Skin of body (tissue), 2 donors: ENCODE data around the gene HBS1L. TPM values are rescaled to one million over a fixed set of nuclear protein-coding genes. Genes with fewer than 3 reads are reported as not detected.

Source experiments
- DNase-seq: peaks from one replicate; lab custom pipeline; 2025; lab: John Stamatoyannopoulos, UW
- total RNA-seq: library from RNA; depleted of rRNA; stranded (reverse); fragments of >200 nt; gene quantifications from one replicate; pipeline ENCODE4 v1.2.3, GENCODE V29; 2014

The HBS1L gene
- total RNA-seq, result 73.6 TPM

GRCh38 chr6:135054569-135055498 is at the start of gene HBS1L:
Gene HBS1L, minus strand, starts transcription at chr6:135054822. Its CDS starts 131 bp downstream, at chr6:135054691.
- peak; percentile 96 for DNase-seq

DNA sequence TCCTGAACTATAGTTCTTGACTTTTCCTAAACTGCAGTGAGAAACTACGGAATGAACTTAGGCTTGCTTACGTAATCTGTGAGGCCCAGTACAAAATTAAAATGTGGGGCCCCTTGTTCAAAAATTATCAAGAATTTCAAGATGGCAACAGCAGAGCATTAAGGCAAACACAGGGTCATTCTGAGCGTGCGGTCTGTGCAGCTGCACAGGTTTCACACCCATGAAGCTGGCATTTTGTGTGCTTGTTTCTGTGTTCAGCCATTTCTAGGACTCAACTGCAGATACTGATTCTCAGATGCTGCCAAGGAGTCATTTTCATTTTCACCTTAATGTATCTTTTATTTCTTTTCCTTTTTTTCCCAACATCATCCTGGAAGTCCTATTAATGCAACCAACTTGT is 49.6 kb upstream of the HBS1L start:
- no peak for DNase-seq

DNA sequence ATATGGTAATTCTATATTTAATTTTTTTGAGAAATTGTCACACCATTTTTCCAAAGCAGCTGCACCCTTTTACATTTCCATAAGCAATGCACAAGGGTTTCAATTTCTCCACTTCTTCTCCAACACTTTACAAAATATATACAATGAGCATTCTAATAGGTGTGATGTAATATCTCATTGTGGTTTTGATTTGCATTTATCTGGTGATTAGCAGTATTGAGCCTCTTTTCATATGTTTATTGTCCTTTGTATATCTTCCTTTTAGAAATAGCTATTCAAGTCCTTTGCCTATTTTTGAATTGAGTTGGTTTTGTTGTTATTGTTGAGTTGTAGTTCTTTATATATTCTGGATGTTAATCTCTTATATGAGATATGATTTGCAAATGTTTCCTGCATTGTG is 47.6 kb upstream of the HBS1L start:
- DNase-seq, result no peak

DNA sequence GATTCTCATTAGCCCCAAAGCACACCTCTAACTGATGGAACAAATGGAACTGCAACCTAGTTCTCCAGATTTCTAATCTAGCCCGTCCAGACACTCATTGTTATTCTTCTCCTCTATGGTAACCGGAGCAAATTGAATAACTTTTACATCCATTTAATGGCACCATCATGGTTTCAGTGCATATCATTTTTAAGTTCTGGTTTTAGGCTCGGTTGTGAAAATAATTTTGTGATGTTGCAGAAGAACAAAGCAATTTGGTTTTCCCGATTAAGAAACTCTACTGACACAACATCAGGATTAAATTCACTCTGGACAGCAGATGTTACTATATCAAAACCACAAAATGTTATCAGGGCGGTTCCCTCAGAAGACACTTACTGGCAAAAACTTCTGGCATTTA is 42.5 kb upstream of the HBS1L start:
- no peak for DNase-seq

GRCh38 chr6:135096403-135097130 is 41.9 kb upstream of the HBS1L start:
- no peak for DNase-seq

- DNase-seq, result no peak
These were observed 41.1 kb upstream of the HBS1L start for GRCh38 chr6:135095716-135096115.

DNA sequence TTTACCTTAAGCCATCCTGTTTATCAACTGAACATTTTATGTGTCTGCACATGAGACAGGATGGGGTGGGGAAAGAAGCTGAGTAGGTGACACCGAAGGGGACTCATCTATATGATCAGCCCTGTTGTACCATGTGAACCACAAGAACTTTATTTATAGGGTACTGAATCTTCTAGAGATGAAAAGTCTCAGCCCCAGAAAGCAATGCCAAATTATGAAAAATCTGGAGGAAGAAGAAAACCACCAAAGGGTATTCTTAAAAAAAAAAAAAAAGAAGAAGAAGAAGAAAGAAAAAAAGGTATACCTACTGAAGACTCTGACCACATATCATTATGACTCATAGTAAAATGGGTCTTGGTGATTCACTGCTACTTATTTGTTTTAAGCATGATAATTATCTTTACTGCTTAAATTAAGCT is 39.8 kb upstream of the HBS1L start:
- DNase-seq, result no peak

GRCh38 chr6:135093578-135093977 is 39.0 kb upstream of the HBS1L start:
- no peak for DNase-seq

DNA sequence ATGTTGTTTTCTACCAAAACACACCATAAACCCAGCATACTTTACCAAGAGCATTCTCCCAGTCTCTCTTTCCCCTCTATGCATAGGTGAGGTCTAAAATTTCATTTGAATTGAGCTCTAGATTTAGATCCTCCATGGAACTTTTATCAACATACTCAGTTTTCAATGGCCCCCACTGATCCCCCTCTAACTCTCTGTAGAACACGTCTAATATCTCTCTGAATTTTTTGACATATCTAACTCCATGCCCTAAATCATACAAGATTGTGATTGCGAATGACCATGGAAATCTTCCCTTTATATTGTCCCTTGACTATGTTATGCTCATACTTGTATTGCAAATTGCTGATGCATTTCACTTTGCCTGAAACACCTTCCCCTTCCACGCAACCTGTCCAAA is 38.1 kb upstream of the HBS1L start:
- no peak for DNase-seq

- no peak for DNase-seq
These were observed 36.2 kb upstream of the HBS1L start for GRCh38 chr6:135090819-135091218.

DNA sequence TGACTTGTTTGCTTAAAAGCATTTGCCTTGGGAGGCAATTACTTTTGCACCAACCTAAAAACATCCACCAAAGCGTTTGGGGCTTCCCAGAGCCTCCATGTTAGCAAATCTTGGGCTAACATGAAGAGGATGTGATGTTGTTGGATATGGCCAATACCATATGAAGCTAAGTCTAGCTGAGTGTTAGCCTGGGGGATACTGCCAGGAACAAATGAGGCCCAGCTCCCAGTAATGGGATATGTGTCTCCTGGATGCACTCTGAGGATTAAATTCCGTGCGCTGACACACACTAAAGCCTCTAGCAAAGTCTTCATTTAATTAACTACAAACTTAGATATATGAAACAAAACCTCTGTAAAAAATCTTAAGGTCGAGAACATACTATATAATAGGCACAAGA is 35.3 kb upstream of the HBS1L start:
- no peak for DNase-seq

GRCh38 chr6:135088818-135089809 is 34.5 kb upstream of the HBS1L start:
- no peak for DNase-seq

DNA sequence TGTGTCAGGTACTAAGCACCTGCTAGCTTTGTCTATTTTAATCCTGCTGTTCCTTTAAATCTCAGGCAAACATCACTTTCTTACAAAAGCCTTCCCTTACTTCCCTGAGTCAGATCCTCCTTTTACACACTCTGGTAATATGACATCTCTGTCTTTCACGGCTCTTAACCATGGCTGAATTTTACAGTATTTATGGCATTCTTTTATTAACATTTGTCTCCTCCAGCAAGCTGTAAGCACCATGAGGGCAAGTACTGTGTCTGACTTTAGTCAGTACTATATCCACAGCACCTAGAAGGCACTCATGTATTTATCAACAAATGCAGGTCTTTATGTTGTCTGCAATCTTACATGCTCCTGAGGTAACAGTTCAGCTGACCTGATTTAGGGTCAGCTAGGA is 33.7 kb upstream of the HBS1L start:
- DNase-seq, result no peak

DNA sequence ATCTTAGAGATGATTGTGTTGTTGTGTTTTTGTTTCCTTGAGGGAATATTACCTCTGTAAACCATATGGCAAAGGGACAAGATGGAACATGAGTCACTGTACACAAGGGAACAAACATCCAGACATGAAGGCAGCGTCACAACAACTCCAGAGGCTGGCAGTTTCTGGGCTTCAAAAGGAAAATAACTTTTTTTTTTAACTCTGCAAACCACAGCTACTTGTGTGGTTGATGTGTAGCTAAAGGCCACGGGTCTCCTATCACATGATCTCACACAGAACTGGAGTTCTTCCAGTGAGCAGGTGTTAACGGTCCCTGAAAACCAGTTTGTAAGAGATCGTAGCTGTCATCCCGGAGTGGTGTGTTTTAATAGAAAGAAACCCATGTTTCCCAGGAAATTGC is 33.2 kb upstream of the HBS1L start:
- no peak for DNase-seq

DNA sequence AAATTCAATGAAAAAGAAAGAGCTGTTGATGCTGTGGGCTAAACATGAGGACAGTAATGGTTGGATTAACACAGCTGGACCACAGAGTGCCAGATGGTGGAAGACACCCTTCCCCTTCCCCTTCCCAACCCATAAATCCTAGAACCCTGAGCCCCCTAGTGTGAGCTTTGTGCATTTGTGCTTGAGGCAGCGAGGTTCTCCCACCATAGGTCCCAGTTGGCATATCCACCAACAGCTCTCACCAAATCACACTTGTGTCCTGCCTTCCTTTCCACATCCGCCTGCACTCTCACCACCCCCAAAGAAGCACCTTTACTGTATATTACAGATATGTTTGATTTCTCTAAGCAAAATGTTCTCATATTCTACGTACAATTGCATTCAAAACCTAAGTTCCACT is 32.8 kb upstream of the HBS1L start:
- no peak for DNase-seq

DNA sequence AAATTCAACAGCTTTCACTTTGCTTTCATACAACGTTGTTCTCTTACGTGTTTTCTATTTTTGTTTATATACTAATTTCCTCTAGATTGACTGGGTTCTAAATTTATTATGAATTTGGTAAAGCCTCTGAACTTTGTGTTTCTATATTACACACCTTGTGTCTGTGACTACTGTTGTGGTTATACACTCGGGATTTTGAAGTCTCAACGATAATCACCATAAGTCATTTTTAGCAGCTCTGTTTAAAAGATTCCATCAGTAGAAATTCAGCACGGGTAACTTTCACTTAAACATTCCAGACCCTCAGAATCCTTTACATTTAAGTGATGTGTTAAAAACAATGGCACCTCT is 31.8 kb upstream of the HBS1L start:
- DNase-seq, result no peak

DNA sequence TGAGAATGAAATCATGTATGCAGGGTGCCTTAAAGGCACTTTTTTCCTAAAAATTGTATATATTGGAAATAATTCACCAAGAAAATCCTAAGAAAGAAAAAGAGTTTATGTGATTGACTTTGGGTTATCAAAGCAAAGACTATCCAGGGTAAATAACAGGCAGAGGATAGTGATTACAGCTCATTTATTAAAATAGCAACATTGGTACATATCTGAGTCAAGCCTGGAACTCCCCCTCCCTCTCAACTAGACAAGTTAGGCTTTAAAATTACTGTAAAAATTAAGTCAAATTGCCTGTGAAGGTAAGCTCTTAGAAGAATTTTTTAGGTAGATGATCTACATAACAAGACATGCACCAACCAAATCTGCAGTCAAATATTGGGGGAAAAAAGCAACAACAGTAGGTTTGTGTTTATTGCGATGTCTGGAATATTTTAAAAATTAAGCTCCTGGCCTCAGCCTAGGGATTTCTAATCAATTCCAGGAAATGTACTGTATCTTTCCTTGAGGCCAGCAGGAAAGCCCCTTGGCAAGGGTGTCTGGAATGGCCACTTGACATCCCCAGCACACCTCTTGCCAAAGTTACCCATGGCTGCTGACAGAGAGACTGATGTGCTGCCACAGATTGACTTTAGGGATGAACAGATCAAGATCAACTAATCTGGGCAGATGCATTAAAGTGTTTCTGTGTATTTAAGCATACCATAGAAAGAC is 31.2 kb upstream of the HBS1L start:
- DNase-seq, result no peak

DNA sequence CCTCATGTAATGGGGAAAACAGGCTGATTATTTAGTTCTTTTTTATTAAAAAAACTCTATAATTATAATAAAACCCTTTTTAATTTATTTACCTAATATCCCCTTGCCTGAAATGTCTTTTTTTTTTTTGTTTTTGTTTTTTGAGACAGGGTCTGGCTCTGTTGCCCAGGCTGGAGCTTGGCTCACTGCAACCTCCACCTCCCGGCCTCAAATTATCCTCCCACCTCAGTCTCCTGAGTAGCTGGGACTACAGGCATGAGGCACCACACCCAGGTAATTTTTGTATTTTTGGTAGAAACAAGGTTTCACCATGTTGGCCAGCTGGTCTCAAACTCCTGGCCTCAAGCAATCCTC is 30.3 kb upstream of the HBS1L start:
- no peak for DNase-seq

DNA sequence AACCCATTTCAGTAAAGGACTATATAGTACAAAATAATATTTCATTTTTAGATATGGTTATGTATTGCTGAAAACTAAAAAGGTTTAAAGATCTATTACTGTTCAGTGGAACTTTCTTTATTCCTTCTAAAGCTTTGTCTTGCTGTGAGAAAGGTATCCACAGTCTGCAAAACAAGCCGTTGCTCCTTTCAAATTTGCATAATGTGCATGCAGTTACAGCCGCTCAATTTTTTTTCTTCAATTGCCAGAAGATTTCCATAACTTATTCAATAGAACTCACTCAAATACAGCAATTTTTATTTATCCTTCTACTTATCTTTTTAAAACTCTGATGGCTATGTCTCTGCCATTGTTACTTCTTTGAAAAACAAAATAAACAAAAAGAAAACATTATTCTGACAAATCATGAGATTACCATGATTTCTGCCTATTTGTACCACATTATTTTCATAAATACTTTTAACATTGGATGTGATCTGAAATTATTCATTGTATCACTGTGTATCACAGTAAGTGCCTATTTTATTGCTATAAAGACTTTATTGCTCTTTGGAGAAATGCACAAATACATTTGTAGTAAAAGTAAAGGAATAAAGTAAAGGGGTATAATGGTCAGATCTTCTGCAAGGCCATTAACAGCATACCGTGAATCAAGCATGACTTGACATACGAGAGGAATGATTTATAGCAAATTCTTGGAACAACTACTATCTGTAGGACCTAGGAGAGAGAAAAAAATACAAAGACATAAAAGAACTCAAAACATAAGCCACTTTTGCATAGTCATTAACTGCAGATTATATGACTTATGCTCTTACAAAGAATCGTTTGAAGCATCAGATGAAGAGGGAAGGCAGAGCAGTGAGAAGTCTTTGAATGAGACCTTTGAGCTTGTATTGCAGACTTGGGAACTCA is 29.6 kb upstream of the HBS1L start:
- no peak for DNase-seq

- no peak for DNase-seq
These were observed 27.3 kb upstream of the HBS1L start for GRCh38 chr6:135081966-135082365.
